T-cell (primary cell): ENCODE data around the gene PSME2. TPM values are rescaled to one million over a fixed set of nuclear protein-coding genes. Genes with fewer than 3 reads are reported as not detected.
A peak's percentile ranks its signal among the peaks of the same experiment; 100 is the strongest.

Experiments
- ATAC-seq, 4 experiments: fragments of 200-7000 bp in 3 of 4; fragments of 150-1000 bp in 1 of 4; cut with Tn5 transposase; replicated peaks in 1 of 4; 1 replicate in 3 of 4; 2 replicates in 1 of 4; pipeline ENCODE4 v1.10.0; 2021; ENCODE audit warnings: moderate library complexity in 3 of 4, mild to moderate bottlenecking in 2 of 4, moderate number of reproducible peaks in 1 of 4
- CTCF ChIA-PET, 2 donors: fragments of 300-600 bp; sonication (Branson Sonifier 250); formaldehyde crosslinking; loops; one replicate each; lab custom pipeline; 2022; ENCODE audit warnings: antibody characterized with exemption in 2 of 2; lab: Charles Lee
- POLR2A ChIA-PET, 2 donors: fragments of 300-600 bp; sonication (Branson Sonifier 250); formaldehyde crosslinking; loops; one replicate each; lab custom pipeline; 2022; ENCODE audit warnings: antibody characterized with exemption in 2 of 2; lab: Charles Lee
- DNase-seq, 35 experiments: peaks; one replicate each; pipeline versions ENCODE4 v3.0.0 to v3.0.0-alpha.2; 2013 to 2023
- H3K27ac ChIP-seq: one replicate; pipeline ENCODE4 v1.5.1; 2013; ENCODE audit warnings: low read length
- H3K27me3 ChIP-seq, 2 experiments: replicated peaks in 1 of 2; 1 replicate in 1 of 2; 2 replicates in 1 of 2; pipeline versions ENCODE4 v1.6.1 to v1.7.0; 2013; ENCODE audit warnings: low read length in 1 of 2, mixed read lengths in 1 of 2; ENCODE audit not compliant: control insufficient read depth in 2 of 2, insufficient read depth in 2 of 2; ENCODE audit errors: extremely low read depth in 1 of 2
- H3K36me3 ChIP-seq, 2 donors: 1 replicate in 1 of 2; 2 replicates in 1 of 2; pipeline versions ENCODE4 v1.6.1 to v1.7.0; 2013; ENCODE audit warnings: low read length in 1 of 2; ENCODE audit not compliant: control insufficient read depth in 2 of 2, insufficient read depth in 1 of 2; ENCODE audit errors: extremely low read depth in 1 of 2
- H3K4me1 ChIP-seq, 2 experiments: 1 replicate in 1 of 2; 2 replicates in 1 of 2; pipeline versions ENCODE4 v1.6.1 to v1.7.0; 2013; ENCODE audit warnings: low read length in 2 of 2, mixed read lengths in 1 of 2; ENCODE audit not compliant: insufficient read depth in 2 of 2, control insufficient read depth in 1 of 2; ENCODE audit errors: extremely low read depth in 1 of 2
- H3K4me3 ChIP-seq, 2 donors: 1 replicate in 1 of 2; 2 replicates in 1 of 2; pipeline versions ENCODE4 v1.5.1 to v1.7.0; 2013; ENCODE audit warnings: mild to moderate bottlenecking in 2 of 2, low read length in 1 of 2, moderate library complexity in 1 of 2; ENCODE audit not compliant: control insufficient read depth in 1 of 2; ENCODE audit errors: extremely low read depth in 1 of 2
- H3K9me3 ChIP-seq: 2 replicates; pipeline ENCODE4 v1.7.0; 2013
- H3K27ac Mint-ChIP-seq, 2 donors: one replicate each; pipeline ENCODE4 v1.8.0; 2020 to 2021; ENCODE audit warnings: mild to moderate bottlenecking in 2 of 2, mixed read lengths in 2 of 2
- H3K27me3 Mint-ChIP-seq, 2 donors: one replicate each; pipeline ENCODE4 v1.8.0; 2021 to 2022; ENCODE audit warnings: mixed read lengths in 2 of 2
- H3K36me3 Mint-ChIP-seq: one replicate; pipeline ENCODE4 v1.8.0; 2021; ENCODE audit warnings: mixed read lengths
- H3K4me1 Mint-ChIP-seq, 3 donors: one replicate each; pipeline ENCODE4 v1.8.0; 2020 to 2022; ENCODE audit warnings: mixed read lengths in 3 of 3, mild to moderate bottlenecking in 1 of 3
- H3K4me3 Mint-ChIP-seq, 3 donors: one replicate each; pipeline ENCODE4 v1.8.0; 2020 to 2022; ENCODE audit warnings: mild to moderate bottlenecking in 3 of 3, mixed read lengths in 3 of 3, moderate library complexity in 3 of 3
- H3K9me3 Mint-ChIP-seq, 3 donors: one replicate each; pipeline ENCODE4 v1.8.0; 2020 to 2022; ENCODE audit warnings: mixed read lengths in 3 of 3
- WGBS: methylation state at CpG from one replicate; pipeline ENCODE4 v1.1.5; 2013; ENCODE audit warnings: missing lambda C conversion rate; ENCODE audit not compliant: insufficient coverage; 5-methylcytosine and 5-hydroxymethylcytosine counted together
- total RNA-seq, 35 experiments: library from RNA in 6 of 35; stranded (reverse) in 6 of 35; fragments of 120-200 nt in 1 of 35; gene quantifications; one replicate each; pipeline versions ENCODE4 v1.2.1 to v1.2.4 and lab custom pipeline; 2013 to 2026

PSME2 gene
- total RNA-seq, 5 donors from 2014 or later (not counting 1 experiment from before 2014, with no cell fraction given) = 130 to 192 (median 159) TPM

- CTCF ChIA-PET = interaction anchor here (0.6 to 2.6 kb wide), 22 partner anchors 8 to 644 kb away, joined by 3 to 24 read pairs (median 5); partner anchors contain the start of genes IRF9 (in 2 of the 2), DHRS4 (in 1 of the 2), EMC9 (in 1 of the 2) and NGDN (in 1 of the 2)
- peak overlapping the region; percentile 99 for H3K27ac ChIP-seq
- H3K4me3 Mint-ChIP-seq = peak overlapping the region; percentile 90 to 94 (median 93)
- no peaks in the 10 kb centered on the region for H3K9me3 ChIP-seq
- peaks cover 33 to 45% (median 34%) of the 10 kb centered on the region in 3 donors for H3K4me1 Mint-ChIP-seq
- WGBS = under 1% methylated on average over 38 of the region's 42 CpGs
- H3K4me3 ChIP-seq = peak overlapping the region; percentile 70 to 99
- H3K27me3 ChIP-seq = no peaks in the 10 kb centered on the region
- H3K27ac Mint-ChIP-seq = peak overlapping the region; percentile 98
- H3K9me3 Mint-ChIP-seq = no peaks in the 10 kb centered on the region
- peaks cover 30% of the 10 kb centered on the region for H3K36me3 Mint-ChIP-seq
- no peaks in the 10 kb centered on the region for H3K27me3 Mint-ChIP-seq
- peak; percentile 20 to 35 (median 31) for ATAC-seq
- H3K36me3 ChIP-seq = peaks cover 0 to 27% of the 10 kb centered on the region in 2 donors
- peak in 33 of 35 experiments; percentile 67 to 88 (median 78) for DNase-seq
- POLR2A ChIA-PET = interaction anchor here (0.7 to 2.4 kb wide), 12 partner anchors 12 to 128 kb away, joined by 3 to 23 read pairs (median 7); partner anchors contain the start of genes IPO4 (in 2 of the 2), PSME2 (in 2 of the 2), RNF31 (in 2 of the 2) and EMC9 (in 1 of the 2)
- peaks cover 14 to 37% of the 10 kb centered on the region in 2 experiments for H3K4me1 ChIP-seq
Measured at GRCh38 chr14:24113801-24114531, 32.4 kb downstream of the PSME2 start.

- no peaks in the 10 kb centered on the region for H3K27me3 ChIP-seq
- ChIA-PET POLR2A (interaction anchor here (0.7 to 2.4 kb wide), 4 partner anchors 28 to 82 kb away, joined by 3 to 23 read pairs (median 8); partner anchors contain the start of genes EMC9 (in 1 of the 2), PSME2 (in 1 of the 2), RNF31 (in 1 of the 2) and TM9SF1 (in 1 of the 2)), CTCF (interaction anchor here (0.6 to 2.6 kb wide), 12 partner anchors 8 to 481 kb away, joined by 3 to 24 read pairs (median 4); partner anchors contain the start of genes EMC9 (in 1 of the 2), PSME2 (in 1 of the 2), RNF31 (in 1 of the 2) and TINF2 (in 1 of the 2))
- no peaks in the 10 kb centered on the region for H3K9me3 ChIP-seq
- H3K36me3 Mint-ChIP-seq = peaks cover 24% of the 10 kb centered on the region
- H3K4me1 Mint-ChIP-seq = peaks cover 34 to 46% (median 37%) of the 10 kb centered on the region in 3 donors
- peaks cover 15 to 43% of the 10 kb centered on the region in 2 experiments for H3K4me1 ChIP-seq
- H3K36me3 ChIP-seq = peaks cover 0 to 21% of the 10 kb centered on the region in 2 donors
- no peak for DNase-seq
- H3K9me3 Mint-ChIP-seq = no peaks in the 10 kb centered on the region
- WGBS = 7% methylated on average over 9 of the region's 15 CpGs
- no peaks in the 10 kb centered on the region for H3K27me3 Mint-ChIP-seq
- H3K27ac ChIP-seq = peak overlapping the region; percentile 99
- no peak for ATAC-seq
- peak overlapping the region; percentile 70 to 99 for H3K4me3 ChIP-seq
- H3K4me3 Mint-ChIP-seq = peak overlapping the region; percentile 90 to 94 (median 93)
- H3K27ac Mint-ChIP-seq = peak overlapping the region; percentile 98
Measured at GRCh38 chr14:24113379-24113800, 33.0 kb downstream of the PSME2 start.

GRCh38 chr14:24110523-24110922 is 35.9 kb downstream of the PSME2 start:
- POLR2A ChIA-PET = interaction anchor here (0.8 to 1.1 kb wide), 2 partner anchors 20 to 30 kb away, joined by 3 to 4 read pairs; no protein-coding TSS in a partner anchor

GRCh38 chr14:24110060-24110459 is 36.4 kb downstream of the PSME2 start:
- no peak overlapping the region for H3K4me3 Mint-ChIP-seq
- H3K4me1 Mint-ChIP-seq = peaks cover 12 to 22% (median 14%) of the 10 kb centered on the region in 3 donors
- H3K27me3 ChIP-seq = no peaks in the 10 kb centered on the region
- H3K4me1 ChIP-seq = peaks cover 3 to 19% of the 10 kb centered on the region in 2 experiments
- no peak for ATAC-seq
- no peaks in the 10 kb centered on the region for H3K9me3 Mint-ChIP-seq
- no peak overlapping the region for H3K27ac ChIP-seq
- no peak for DNase-seq
- no peak overlapping the region for H3K27ac Mint-ChIP-seq
- H3K36me3 Mint-ChIP-seq = peaks cover 1% of the 10 kb centered on the region
- no peak overlapping the region for H3K4me3 ChIP-seq
- WGBS = 94% methylated on average over 5 of the region's 9 CpGs
- POLR2A ChIA-PET = interaction anchor here (0.6 to 1.1 kb wide), 5 partner anchors 19 to 189 kb away, joined by 3 to 5 read pairs (median 3); partner anchors contain the start of genes DHRS1 (in 1 of the 2) and NOP9 (in 1 of the 2)
- CTCF ChIA-PET = interaction anchor here (0.6 to 5.5 kb wide), 15 partner anchors 12 to 635 kb away, joined by 3 to 96 read pairs (median 4); partner anchors contain the start of genes PCK2 (in 1 of the 2) and PSME1 (in 1 of the 2)
- no peaks in the 10 kb centered on the region for H3K9me3 ChIP-seq
- no peaks in the 10 kb centered on the region for H3K27me3 Mint-ChIP-seq
- no peaks in the 10 kb centered on the region for H3K36me3 ChIP-seq

More at GRCh38 chr14:24110523-24110922, 35.9 kb downstream of the PSME2 start:
- Mint-ChIP-seq H3K27ac (peak overlapping the region; percentile 55 to 76), H3K36me3 (peaks cover 4% of the 10 kb centered on the region), H3K4me3 (no peak overlapping the region), H3K9me3 (no peaks in the 10 kb centered on the region), H3K4me1 (peaks cover 16 to 26% (median 19%) of the 10 kb centered on the region in 3 donors), H3K27me3 (no peaks in the 10 kb centered on the region)
- Histone ChIP-seq H3K4me1 (peaks cover 3 to 22% of the 10 kb centered on the region in 2 experiments), H3K4me3 (no peak overlapping the region), H3K9me3 (no peaks in the 10 kb centered on the region), H3K27ac (no peak overlapping the region), H3K27me3 (no peaks in the 10 kb centered on the region), H3K36me3 (no peaks in the 10 kb centered on the region)
- ATAC-seq = no peak
- no CpG with 5 or more reads among the region's 1 CpG for WGBS
- CTCF ChIA-PET = interaction anchor here (0.6 to 5.5 kb wide), 12 partner anchors 12 to 358 kb away, joined by 3 to 96 read pairs (median 4); partner anchors contain the start of genes DHRS4L2 (in 1 of the 2), PCK2 (in 1 of the 2) and PSME1 (in 1 of the 2)
- no peak for DNase-seq

- Mint-ChIP-seq H3K4me3 (peak overlapping the region in 1 of 3 donors; percentile 5), H3K27me3 (no peaks in the 10 kb centered on the region), H3K9me3 (peaks cover 0 to 4% (median 0%) of the 10 kb centered on the region in 3 donors), H3K4me1 (peaks cover 11 to 20% (median 13%) of the 10 kb centered on the region in 3 donors), H3K36me3 (peaks cover 16% of the 10 kb centered on the region), H3K27ac (peak overlapping the region; percentile 94 to 98)
- POLR2A ChIA-PET = interaction anchor here (0.5 to 0.7 kb wide), 5 partner anchors 14 to 331 kb away, joined by 3 to 6 read pairs (median 3); partner anchors contain the start of genes DHRS1 (in 1 of the 2) and NOP9 (in 1 of the 2)
- Histone ChIP-seq H3K9me3 (no peaks in the 10 kb centered on the region), H3K27me3 (no peaks in the 10 kb centered on the region), H3K27ac (peak overlapping the region; percentile 79), H3K4me3 (no peak overlapping the region), H3K4me1 (peaks cover 3 to 14% of the 10 kb centered on the region in 2 experiments), H3K36me3 (peaks cover 0 to 4% of the 10 kb centered on the region in 2 donors)
- CTCF ChIA-PET = interaction anchor here (0.5 to 5.5 kb wide), 34 partner anchors 10 to 787 kb away, joined by 3 to 96 read pairs (median 4); partner anchors contain the start of genes PCK2 (in 2 of the 2), AP1G2 (in 1 of the 2), EMC9 (in 1 of the 2) and IRF9 (in 1 of the 2)
- WGBS = 100% methylated on average over 1 of the region's 5 CpGs
- ATAC-seq (peak; percentile 29 to 41 (median 36)), DNase-seq (no peak)
Measured at GRCh38 chr14:24108336-24108874, 38.0 kb downstream of the PSME2 start.
